HepG2 (cell line): Measurements from ENCODE around the gene CNNM2. TPM values are rescaled to one million over a fixed set of nuclear protein-coding genes. Genes with fewer than 3 reads are reported as not detected.
"Not testable (repeated sequence)": the region's sequence is repeated elsewhere in the genome, so short reads cannot be mapped to it uniquely, and the experiment has no call there.

Experiments used
- ATAC-seq: fragments of 200-7000 bp; cut with Tn5 transposase; 3 replicates; pipeline ENCODE4 v1.9.1; 2020; ENCODE audit warnings: mild to moderate bottlenecking, moderate library complexity
- BruUV-seq: library from RNA; stranded (reverse); fragments of 400-500 nt; replicated peaks from 2 replicates; lab custom pipeline; 2021; lab: Mats Ljungman, UMichigan
- CTCF ChIA-PET: fragments of 300-600 bp; formaldehyde crosslinking; extraction: SDS; loops from one replicate; lab custom pipeline; 2021; ENCODE audit warnings: low total read pairs, inconsistent platforms, low intra/inter-chr PET ratio; lab: Yijun Ruan, JAX
- POLR2A ChIA-PET: fragments of 350-600 bp; sonication (Branson Sonifier 250); formaldehyde crosslinking; loops from one replicate; lab custom pipeline; 2020; ENCODE audit warnings: antibody characterized with exemption, inconsistent platforms; lab: Yijun Ruan, JAX
- DNase-seq: peaks from one replicate; pipeline ENCODE4 v3.0.0-alpha.2; 2015; ENCODE audit warnings: low spot score
- FAIRE-seq: peaks from 3 replicates; lab custom pipeline; 2011; peaks lifted over from hg19 to GRCh38; lab: Jason Lieb, UNC
- H2AFZ ChIP-seq: one replicate; pipeline ENCODE4 v1.6.1; 2011; ENCODE audit warnings: low read length, inconsistent platforms
- H3K27ac ChIP-seq: fragments of 300-600 bp; 3 replicates; pipeline ENCODE4 v1.8.0; 2011; ENCODE audit warnings: mixed run types, mild to moderate bottlenecking, mixed read lengths, low read length, inconsistent platforms; ENCODE audit not compliant: insufficient read depth; ENCODE audit errors: extremely low read length
- H3K27me3 ChIP-seq, 2 experiments: fragments of 200-600 bp in 1 of 2; 2 replicates in 1 of 2; 3 replicates in 1 of 2; pipeline versions ENCODE4 v1.6.0 to v1.8.0; 2011; ENCODE audit warnings: low read length in 2 of 2, mild to moderate bottlenecking in 2 of 2, moderate library complexity in 2 of 2, inconsistent platforms in 1 of 2; ENCODE audit not compliant: insufficient read depth in 2 of 2, control insufficient read depth in 1 of 2
- H3K36me3 ChIP-seq, 2 experiments: fragments of 200-600 bp in 1 of 2; replicated peaks in 1 of 2; 2 replicates in 1 of 2; 3 replicates in 1 of 2; pipeline versions ENCODE4 v1.5.1 to v1.8.0; 2011; ENCODE audit warnings: low read length in 2 of 2, inconsistent platforms in 1 of 2; ENCODE audit not compliant: insufficient read depth in 2 of 2, control insufficient read depth in 1 of 2
- H3K4me1 ChIP-seq: 2 replicates; pipeline ENCODE4 v1.5.1; 2012; ENCODE audit warnings: low read length, inconsistent platforms; ENCODE audit not compliant: insufficient read depth
- H3K4me2 ChIP-seq: 2 replicates; pipeline ENCODE4 v1.6.0; 2011; ENCODE audit warnings: low read depth, low read length, inconsistent platforms
- H3K4me3 ChIP-seq, 3 experiments: fragments of 200-600 bp in 1 of 3; sonication (generic), shearing (Covaris generic) in 1 of 3; replicated peaks in 1 of 3; 2 replicates each; pipeline ENCODE4 v1.5.1; 2011 to 2016; ENCODE audit warnings: low read length in 3 of 3, inconsistent platforms in 2 of 3, low read depth in 2 of 3, mild to moderate bottlenecking in 2 of 3, control low read depth in 1 of 3, mixed read lengths in 1 of 3; ENCODE audit not compliant: insufficient read depth in 1 of 3
- H3K79me2 ChIP-seq: one replicate; pipeline ENCODE4 v1.6.1; 2011; ENCODE audit warnings: low read length, inconsistent platforms; ENCODE audit not compliant: insufficient read depth
- H3K9ac ChIP-seq: 2 replicates; pipeline ENCODE4 v1.6.0; 2011; ENCODE audit warnings: mild to moderate bottlenecking, low read depth, low read length, inconsistent platforms; ENCODE audit not compliant: insufficient read depth
- H3K9me3 ChIP-seq: 2 replicates; pipeline ENCODE4 v1.5.1; 2012; ENCODE audit warnings: mild to moderate bottlenecking, low read length
- H4K20me1 ChIP-seq: 2 replicates; pipeline ENCODE4 v1.6.0; 2011; ENCODE audit warnings: inconsistent platforms, mild to moderate bottlenecking, low read length, moderate library complexity; ENCODE audit not compliant: insufficient read depth
- CBX1 ChIP-seq: IDR thresholded peaks from one replicate; pipeline ENCODE4 v1.6.1; 2016; ENCODE audit warnings: antibody characterized with exemption, low read depth
- EHMT2 ChIP-seq: fragments of 200-600 bp; sonication (generic); IDR thresholded peaks from 2 replicates; pipeline ENCODE4 v1.7.0; 2017; ENCODE audit warnings: antibody characterized with exemption, low read depth, low read length, borderline replicate concordance
- MAFF ChIP-seq: IDR thresholded peaks from 2 replicates; pipeline ENCODE4 v1.6.1; 2011; ENCODE audit warnings: low read depth, low read length, improper control_type of control experiment
- MAFG ChIP-seq: sonication (generic); formaldehyde crosslinking; IDR thresholded peaks from 2 replicates; pipeline ENCODE4 v1.5.1; 2020; ENCODE audit warnings: mild to moderate bottlenecking, missing genetic modification reagents
- MBNL3 ChIP-seq: fragments of 250-450 bp; sonication (Bioruptor Pico); conservative IDR thresholded peaks from 2 replicates; pipeline ENCODE4 v1.8.0; 2022; ENCODE audit warnings: mild to moderate bottlenecking, inconsistent platforms
- NCOA5 ChIP-seq: sonication (generic); formaldehyde crosslinking; IDR thresholded peaks from 2 replicates; pipeline ENCODE4 v1.4.0; 2020; ENCODE audit warnings: missing genetic modification reagents
- PRMT3 ChIP-seq: sonication (generic); formaldehyde crosslinking; IDR thresholded peaks from 2 replicates; pipeline ENCODE4 v1.8.1; 2022; ENCODE audit warnings: low read depth, mild to moderate bottlenecking, moderate library complexity, missing genetic modification reagents, borderline replicate concordance
- PTBP1 ChIP-seq: fragments of 200-400 bp; formaldehyde crosslinking; IDR thresholded peaks from 2 replicates; pipeline ENCODE4 v1.6.1; 2018; ENCODE audit warnings: low read length, low read depth; ENCODE audit not compliant: poor library complexity, severe bottlenecking
- REL ChIP-seq: sonication (generic); formaldehyde crosslinking; conservative IDR thresholded peaks from 2 replicates; pipeline ENCODE4 v1.8.0; 2022; ENCODE audit warnings: mild to moderate bottlenecking, missing genetic modification reagents, moderate library complexity
- SRY ChIP-seq: sonication (generic); formaldehyde crosslinking; IDR thresholded peaks from 2 replicates; pipeline ENCODE4 v1.8.0; 2022; ENCODE audit warnings: mild to moderate bottlenecking, missing genetic modification reagents
- ZBTB21 ChIP-seq: sonication (generic); formaldehyde crosslinking; IDR thresholded peaks from 2 replicates; pipeline ENCODE4 v1.4.0; 2020; ENCODE audit warnings: missing genetic modification reagents
- ZC3H4 ChIP-seq: sonication (generic); formaldehyde crosslinking; IDR thresholded peaks from 2 replicates; pipeline ENCODE4 v1.4.0; 2020; ENCODE audit warnings: missing genetic modification reagents, borderline replicate concordance
- ZNF121 ChIP-seq: sonication (generic); formaldehyde crosslinking; IDR thresholded peaks from 2 replicates; pipeline ENCODE4 v1.5.0; 2020; ENCODE audit warnings: mild to moderate bottlenecking, missing genetic modification reagents
- ZNF263 ChIP-seq: sonication (generic); formaldehyde crosslinking; IDR thresholded peaks from 2 replicates; pipeline ENCODE4 v1.4.0; 2020; ENCODE audit warnings: missing genetic modification reagents
- ZNF577 ChIP-seq: sonication (generic); formaldehyde crosslinking; IDR thresholded peaks from 2 replicates; pipeline ENCODE4 v1.4.0; 2020; ENCODE audit warnings: mild to moderate bottlenecking, low read depth, missing genetic modification reagents, borderline replicate concordance
- WGBS: methylation state at CpG from one replicate; pipeline ENCODE4 v1.1.6; 2017; ENCODE audit warnings: low lambda C conversion rate; 5-methylcytosine and 5-hydroxymethylcytosine counted together
- in situ Hi-C: cut with HindIII; loops from 2 replicates; pipeline ENCODE4 v1.10.0; 2017; ENCODE audit warnings: low pct_unique_long_range_greater_than_20kb; ENCODE audit not compliant: extremely low pct_ligation_motif_present
- intact Hi-C: fragments of 100-400 bp; cut with micrococcal nuclease; formaldehyde crosslinking; loops from one replicate; pipeline ENCODE4 v1.10.0; 2022; ENCODE audit not compliant: unreplicated experiment
- polyA plus RNA-seq, 8 experiments: library from polyadenylated mRNA; depleted of rRNA in 3 of 8; stranded (reverse) in 7 of 8; unstranded in 1 of 8; fragments of >200 nt; fragmentation: Illumina TruSeq in 4 of 8; extraction: Trizol in 4 of 8; gene quantifications; 2 replicates each; pipeline versions ENCODE4 v1.2.1 to v1.2.3, GENCODE V29; 2011 to 2016; ENCODE audit warnings: low read depth in 4 of 8, missing spikeins in 1 of 8, mixed read lengths in 1 of 8; ENCODE audit not compliant: insufficient read depth in 1 of 8
- total RNA-seq, 5 experiments: library from RNA; depleted of rRNA; stranded (reverse); fragments of >200 nt; fragmentation: Illumina TruSeq; extraction: Trizol; gene quantifications; 2 replicates each; pipeline ENCODE4 v1.2.3, GENCODE V29; 2016; ENCODE audit warnings: low read depth in 1 of 5
- TF ChIP-seq, protein P1 (sequence below): sonication (generic); formaldehyde crosslinking; IDR thresholded peaks from 2 replicates; pipeline ENCODE4 v1.4.0; 2020; ENCODE audit warnings: mild to moderate bottlenecking, missing genetic modification reagents
- TF ChIP-seq, protein P2 (sequence below): sonication (generic); formaldehyde crosslinking; IDR thresholded peaks from 2 replicates; pipeline ENCODE4 v1.8.1; 2022; ENCODE audit warnings: mild to moderate bottlenecking, missing genetic modification reagents

The CNNM2 gene
- total and polyA plus RNA-seq, 2 of the 13 experiments (the other 11 are each of a cell fraction or from before 2014, with no cell fraction given): 7.1 to 9.0 TPM

DNA sequence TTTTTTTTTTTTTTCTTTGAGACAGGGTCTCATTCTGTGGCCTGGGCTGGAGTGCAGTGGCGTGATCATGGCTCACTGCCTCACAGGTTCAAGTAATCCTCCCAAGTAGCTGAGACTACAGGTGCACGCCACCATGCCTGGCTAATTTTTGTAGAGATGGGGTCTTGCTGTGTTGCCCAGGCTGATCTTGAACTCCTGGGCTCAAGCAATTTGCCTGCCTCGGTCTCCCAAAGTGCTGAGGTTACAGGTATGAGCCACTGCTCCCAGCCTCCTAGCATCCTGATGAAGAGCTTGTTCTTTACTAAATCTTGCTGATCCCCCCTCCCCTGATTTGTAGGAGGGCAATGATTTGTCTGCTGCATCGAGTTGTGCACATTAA is 149.0 kb downstream of the CNNM2 start:
- FAIRE-seq, DNase-seq, ATAC-seq, H4K20me1 ChIP-seq, H2AFZ ChIP-seq, H3K4me3 ChIP-seq, H3K4me2 ChIP-seq, H3K79me2 ChIP-seq, intact Hi-C loops, CTCF ChIA-PET, H3K9ac ChIP-seq, H3K27ac ChIP-seq, H3K27me3 ChIP-seq, POLR2A ChIA-PET: not testable (repeated sequence)
- H3K36me3 ChIP-seq: peaks cover 6 to 24% of the 10 kb centered on the region in 2 experiments
- TF ChIP-seq ZNF121 (CRISPR knock-in tag): 0 out of 2 replicates have a peak, but pooled peaks have one; percentile 55
- TF ChIP-seq, all 625 proteins: peak for 1; not testable (repeated sequence) for 624
- not testable (repeated sequence) for H3K4me1 ChIP-seq, BruUV-seq, H3K9me3 ChIP-seq
- WGBS: 91% methylated on average over 4 of the region's 4 CpGs
- in situ Hi-C loops: loop anchor here (5.0 to 25.0 kb wide), 3 partner anchors 150 to 330 kb away; partner anchors contain the start of genes CNNM2 and WBP1L

DNA sequence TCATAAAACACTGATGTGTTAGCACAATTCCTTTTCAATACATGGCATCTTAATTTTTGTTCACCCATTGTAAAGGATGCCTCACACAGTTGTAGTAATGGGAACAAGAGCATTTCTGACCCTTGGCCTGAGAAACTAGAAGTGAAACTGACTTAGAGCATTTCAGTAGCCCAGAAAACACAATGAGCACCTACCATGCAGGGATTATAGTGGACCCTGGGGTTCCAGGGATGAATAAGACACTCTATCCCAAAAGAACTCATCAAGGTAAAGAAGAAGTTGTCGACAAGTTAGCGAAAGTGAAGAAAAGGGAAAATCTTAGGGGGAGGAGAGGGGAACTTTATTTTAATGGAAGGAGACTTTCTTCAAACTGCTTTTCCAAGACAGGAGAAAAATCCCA is 149.4 kb downstream of the CNNM2 start:
- 100% methylated on average over 2 of the region's 2 CpGs for WGBS
- TF ChIP-seq ZC3H4 (CRISPR knock-in tag) (no peak), CBX1 (no peak), EHMT2 (no peak), SRY (CRISPR knock-in tag) (no peak), ZNF577 (no peak), MBNL3 (CRISPR knock-in tag) (no peak), MAFG (CRISPR knock-in tag) (no peak), REL (CRISPR knock-in tag) (no peak), NCOA5 (CRISPR knock-in tag) (no peak), PRMT3 (CRISPR knock-in tag) (no peak), MAFF (no peak), PTBP1 (no peak), ZNF263 (CRISPR knock-in tag) (no peak), ZBTB21 (no peak)
- TF ChIP-seq, protein P1, sequence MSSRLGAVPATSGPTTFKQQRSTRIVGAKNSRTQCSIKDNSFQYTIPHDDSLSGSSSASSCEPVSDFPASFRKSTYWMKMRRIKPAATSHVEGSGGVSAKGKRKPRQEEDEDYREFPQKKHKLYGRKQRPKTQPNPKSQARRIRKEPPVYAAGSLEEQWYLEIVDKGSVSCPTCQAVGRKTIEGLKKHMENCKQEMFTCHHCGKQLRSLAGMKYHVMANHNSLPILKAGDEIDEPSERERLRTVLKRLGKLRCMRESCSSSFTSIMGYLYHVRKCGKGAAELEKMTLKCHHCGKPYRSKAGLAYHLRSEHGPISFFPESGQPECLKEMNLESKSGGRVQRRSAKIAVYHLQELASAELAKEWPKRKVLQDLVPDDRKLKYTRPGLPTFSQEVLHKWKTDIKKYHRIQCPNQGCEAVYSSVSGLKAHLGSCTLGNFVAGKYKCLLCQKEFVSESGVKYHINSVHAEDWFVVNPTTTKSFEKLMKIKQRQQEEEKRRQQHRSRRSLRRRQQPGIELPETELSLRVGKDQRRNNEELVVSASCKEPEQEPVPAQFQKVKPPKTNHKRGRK (CRISPR knock-in tag): no peak
- TF ChIP-seq, protein P2, sequence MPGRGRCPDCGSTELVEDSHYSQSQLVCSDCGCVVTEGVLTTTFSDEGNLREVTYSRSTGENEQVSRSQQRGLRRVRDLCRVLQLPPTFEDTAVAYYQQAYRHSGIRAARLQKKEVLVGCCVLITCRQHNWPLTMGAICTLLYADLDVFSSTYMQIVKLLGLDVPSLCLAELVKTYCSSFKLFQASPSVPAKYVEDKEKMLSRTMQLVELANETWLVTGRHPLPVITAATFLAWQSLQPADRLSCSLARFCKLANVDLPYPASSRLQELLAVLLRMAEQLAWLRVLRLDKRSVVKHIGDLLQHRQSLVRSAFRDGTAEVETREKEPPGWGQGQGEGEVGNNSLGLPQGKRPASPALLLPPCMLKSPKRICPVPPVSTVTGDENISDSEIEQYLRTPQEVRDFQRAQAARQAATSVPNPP: no peak

More for the DNA sequence above, 149.4 kb downstream of the CNNM2 start:
- Histone ChIP-seq H4K20me1 (no peaks in the 10 kb centered on the region), H3K9ac (no peak overlapping the region), H3K4me2 (no peak overlapping the region), H3K4me1 (no peaks in the 10 kb centered on the region), H3K79me2 (no peaks in the 10 kb centered on the region), H3K4me3 (no peak overlapping the region), H3K27ac (no peak overlapping the region), H2AFZ (no peak overlapping the region), H3K36me3 (peaks cover 6 to 24% of the 10 kb centered on the region in 2 experiments), H3K27me3 (no peaks in the 10 kb centered on the region), H3K9me3 (no peaks in the 10 kb centered on the region)
- DNase-seq (no peak), FAIRE-seq (no peak), ATAC-seq (no peak)
- no TSS peak for BruUV-seq
- POLR2A ChIA-PET: no interaction called here
- CTCF ChIA-PET: no interaction called here
- intact Hi-C loops (no loop called here), in situ Hi-C loops (loop anchor here (5.0 to 25.0 kb wide), 3 partner anchors 150 to 330 kb away; partner anchors contain the start of genes CNNM2 and WBP1L)
